ENCODE measurements around the gene EIF5.

DNA sequence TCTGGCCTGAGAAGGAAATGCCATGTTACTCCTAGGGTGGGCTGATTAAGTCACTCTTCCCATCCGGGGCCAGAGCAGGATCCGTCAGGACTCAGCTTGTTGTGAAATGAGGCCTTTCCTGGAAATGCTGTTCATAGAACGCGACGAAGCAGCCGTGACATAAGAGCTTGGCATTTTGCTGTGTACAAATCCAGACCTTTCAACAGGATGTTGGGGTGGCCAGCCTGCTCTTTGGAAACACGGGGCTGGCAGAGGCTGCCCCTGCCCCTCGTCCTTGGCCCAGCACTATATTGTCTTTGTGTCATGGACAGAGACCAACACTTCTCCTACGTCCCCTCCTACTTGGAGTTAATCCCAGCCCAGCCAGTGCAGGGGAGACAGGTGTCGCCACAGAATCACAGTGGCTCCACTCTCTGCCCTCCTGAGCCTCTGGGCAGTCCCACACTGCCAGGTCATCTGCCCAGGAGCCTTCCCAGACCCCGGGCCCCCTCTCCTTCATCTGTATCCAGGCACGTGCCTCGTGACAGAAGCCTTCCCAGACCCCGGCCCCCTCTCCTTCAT, 18.6 kb upstream of the EIF5 start:
- TF ChIP-seq REST (IDR thresholded peaks at IDR 0.05; ENCODE audit: insufficient read depth in 1 of 2, low read depth in 2 of 2, low read length in 1 of 2), result no peak
- no peak for TF ChIP-seq CTCF (IDR thresholded peaks at IDR 0.05)
